Panc1 (cell line): Measurements from ENCODE around the gene UBIAD1.

Experiments
- TF ChIP-seq, protein P1 (sequence below): fragments of 450-650 bp; IDR thresholded peaks from 2 replicates; pipeline ENCODE4 v1.5.1; 2017; ENCODE audit warnings: mild to moderate bottlenecking
- TF ChIP-seq, protein P2 (sequence below), 2 experiments: IDR thresholded peaks; 2 replicates each; pipeline ENCODE4 v1.6.1; 2011 to 2012; ENCODE audit warnings: low read depth in 2 of 2, control low read depth in 1 of 2, low read length in 1 of 2, mild to moderate bottlenecking in 1 of 2, moderate library complexity in 1 of 2; ENCODE audit not compliant: insufficient read depth in 1 of 2

DNA sequence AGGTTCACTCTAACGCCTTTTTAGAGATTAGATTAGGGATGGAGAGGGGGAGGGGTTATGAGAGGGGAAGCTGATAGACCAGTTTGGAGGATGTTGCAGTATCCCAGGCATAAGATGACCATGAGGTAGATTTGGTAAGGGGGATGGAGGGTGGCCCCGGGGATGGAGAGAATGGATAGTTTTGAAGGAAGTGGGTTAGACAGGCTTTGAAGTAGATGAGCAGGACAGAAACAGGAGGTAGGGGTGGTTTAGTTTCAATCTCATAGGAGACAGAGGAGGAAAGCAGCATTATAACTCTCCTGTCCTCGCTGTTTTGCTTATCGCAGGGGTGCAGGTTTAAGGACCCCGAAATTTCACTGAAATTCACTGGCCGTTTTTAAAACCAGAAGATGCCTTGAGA lies 11.8 kb downstream of the UBIAD1 start:
- TF ChIP-seq, protein P1, sequence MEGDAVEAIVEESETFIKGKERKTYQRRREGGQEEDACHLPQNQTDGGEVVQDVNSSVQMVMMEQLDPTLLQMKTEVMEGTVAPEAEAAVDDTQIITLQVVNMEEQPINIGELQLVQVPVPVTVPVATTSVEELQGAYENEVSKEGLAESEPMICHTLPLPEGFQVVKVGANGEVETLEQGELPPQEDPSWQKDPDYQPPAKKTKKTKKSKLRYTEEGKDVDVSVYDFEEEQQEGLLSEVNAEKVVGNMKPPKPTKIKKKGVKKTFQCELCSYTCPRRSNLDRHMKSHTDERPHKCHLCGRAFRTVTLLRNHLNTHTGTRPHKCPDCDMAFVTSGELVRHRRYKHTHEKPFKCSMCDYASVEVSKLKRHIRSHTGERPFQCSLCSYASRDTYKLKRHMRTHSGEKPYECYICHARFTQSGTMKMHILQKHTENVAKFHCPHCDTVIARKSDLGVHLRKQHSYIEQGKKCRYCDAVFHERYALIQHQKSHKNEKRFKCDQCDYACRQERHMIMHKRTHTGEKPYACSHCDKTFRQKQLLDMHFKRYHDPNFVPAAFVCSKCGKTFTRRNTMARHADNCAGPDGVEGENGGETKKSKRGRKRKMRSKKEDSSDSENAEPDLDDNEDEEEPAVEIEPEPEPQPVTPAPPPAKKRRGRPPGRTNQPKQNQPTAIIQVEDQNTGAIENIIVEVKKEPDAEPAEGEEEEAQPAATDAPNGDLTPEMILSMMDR, result no peak
- TF ChIP-seq, protein P2, sequence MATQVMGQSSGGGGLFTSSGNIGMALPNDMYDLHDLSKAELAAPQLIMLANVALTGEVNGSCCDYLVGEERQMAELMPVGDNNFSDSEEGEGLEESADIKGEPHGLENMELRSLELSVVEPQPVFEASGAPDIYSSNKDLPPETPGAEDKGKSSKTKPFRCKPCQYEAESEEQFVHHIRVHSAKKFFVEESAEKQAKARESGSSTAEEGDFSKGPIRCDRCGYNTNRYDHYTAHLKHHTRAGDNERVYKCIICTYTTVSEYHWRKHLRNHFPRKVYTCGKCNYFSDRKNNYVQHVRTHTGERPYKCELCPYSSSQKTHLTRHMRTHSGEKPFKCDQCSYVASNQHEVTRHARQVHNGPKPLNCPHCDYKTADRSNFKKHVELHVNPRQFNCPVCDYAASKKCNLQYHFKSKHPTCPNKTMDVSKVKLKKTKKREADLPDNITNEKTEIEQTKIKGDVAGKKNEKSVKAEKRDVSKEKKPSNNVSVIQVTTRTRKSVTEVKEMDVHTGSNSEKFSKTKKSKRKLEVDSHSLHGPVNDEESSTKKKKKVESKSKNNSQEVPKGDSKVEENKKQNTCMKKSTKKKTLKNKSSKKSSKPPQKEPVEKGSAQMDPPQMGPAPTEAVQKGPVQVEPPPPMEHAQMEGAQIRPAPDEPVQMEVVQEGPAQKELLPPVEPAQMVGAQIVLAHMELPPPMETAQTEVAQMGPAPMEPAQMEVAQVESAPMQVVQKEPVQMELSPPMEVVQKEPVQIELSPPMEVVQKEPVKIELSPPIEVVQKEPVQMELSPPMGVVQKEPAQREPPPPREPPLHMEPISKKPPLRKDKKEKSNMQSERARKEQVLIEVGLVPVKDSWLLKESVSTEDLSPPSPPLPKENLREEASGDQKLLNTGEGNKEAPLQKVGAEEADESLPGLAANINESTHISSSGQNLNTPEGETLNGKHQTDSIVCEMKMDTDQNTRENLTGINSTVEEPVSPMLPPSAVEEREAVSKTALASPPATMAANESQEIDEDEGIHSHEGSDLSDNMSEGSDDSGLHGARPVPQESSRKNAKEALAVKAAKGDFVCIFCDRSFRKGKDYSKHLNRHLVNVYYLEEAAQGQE (IDR thresholded peaks at IDR 0.05; ENCODE audit: insufficient read depth in 1 of 2, low read depth in 2 of 2, low read length in 1 of 2), result no peak
